ENCODE results near the gene SLC35F3.

GRCh38 chr1:234229581-234230387 is 325.3 kb downstream of the SLC35F3 start:
- TF ChIP-seq POLR2A (IDR thresholded peaks at IDR 0.05; ENCODE audit: low read depth, low read length) (no peak), SPI1 (IDR thresholded peaks at IDR 0.05; ENCODE audit: low read depth, low read length) (no peak), POLR2AphosphoS5 (IDR thresholded peaks at IDR 0.05; ENCODE audit: low read depth, low read length) (no peak)

Measured in GM12891 (cell line).